Stomach smooth muscle (tissue), 2 donors: ENCODE data around the gene KIF20A.
"Not testable (repeated sequence)": the region's sequence is repeated elsewhere in the genome, so short reads cannot be mapped to it uniquely, and the experiment has no call there.

ENCODE experiments used
- H3K27ac ChIP-seq: one replicate; pipeline ENCODE4 v1.7.0; 2013; ENCODE audit warnings: mild to moderate bottlenecking, low read length, inconsistent platforms
- H3K27me3 ChIP-seq, 2 donors: one replicate each; pipeline ENCODE4 v1.7.0; 2013; ENCODE audit warnings: low read length in 2 of 2; ENCODE audit not compliant: insufficient read depth in 2 of 2, control insufficient read depth in 1 of 2
- H3K36me3 ChIP-seq, 2 donors: one replicate each; pipeline ENCODE4 v1.7.0; 2013; ENCODE audit warnings: low read length in 2 of 2; ENCODE audit not compliant: control insufficient read depth in 2 of 2, insufficient read depth in 2 of 2
- H3K4me1 ChIP-seq: one replicate; pipeline ENCODE4 v1.7.0; 2013; ENCODE audit warnings: low read length; ENCODE audit not compliant: control insufficient read depth, insufficient read depth
- H3K4me3 ChIP-seq, 2 donors: one replicate each; pipeline ENCODE4 v1.7.0; 2013; ENCODE audit warnings: low read length in 2 of 2
- H3K9ac ChIP-seq, 2 donors: one replicate each; pipeline ENCODE4 v1.7.0; 2013; ENCODE audit warnings: low read length in 2 of 2, mild to moderate bottlenecking in 1 of 2
- H3K9me3 ChIP-seq, 2 donors: one replicate each; pipeline ENCODE4 v1.7.0; 2013; ENCODE audit warnings: low read length in 2 of 2; ENCODE audit not compliant: control insufficient read depth in 2 of 2
- donor health status: healthy.
- donor health status: Pancreatic carcinoma.

The KIF20A gene

DNA sequence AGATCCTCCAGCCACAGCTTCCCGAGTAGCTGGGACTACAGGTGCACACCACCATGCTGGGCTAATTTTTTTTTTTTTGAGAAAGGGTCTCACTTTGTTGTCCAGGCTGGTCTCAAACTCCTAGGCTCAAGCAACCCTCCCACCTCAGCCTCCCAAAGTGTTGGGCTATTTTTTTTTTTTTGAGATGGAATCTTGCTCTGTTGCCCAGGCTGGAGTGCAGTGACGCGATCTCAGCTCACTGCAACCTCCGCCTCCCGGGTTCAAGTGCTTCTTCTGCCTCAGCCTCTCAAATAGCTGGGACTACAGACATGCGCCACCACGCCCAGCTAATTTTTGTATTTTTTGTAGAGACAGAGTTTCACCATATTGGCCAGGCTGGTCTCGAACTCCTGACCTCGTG is 22.9 kb upstream of the KIF20A start:
- H3K27ac ChIP-seq, H3K27me3 ChIP-seq, H3K9me3 ChIP-seq, H3K4me3 ChIP-seq, H3K9ac ChIP-seq, H3K4me1 ChIP-seq: not testable (repeated sequence)
- peaks cover 38 to 43% of the 10 kb centered on the region in 2 donors for H3K36me3 ChIP-seq

DNA sequence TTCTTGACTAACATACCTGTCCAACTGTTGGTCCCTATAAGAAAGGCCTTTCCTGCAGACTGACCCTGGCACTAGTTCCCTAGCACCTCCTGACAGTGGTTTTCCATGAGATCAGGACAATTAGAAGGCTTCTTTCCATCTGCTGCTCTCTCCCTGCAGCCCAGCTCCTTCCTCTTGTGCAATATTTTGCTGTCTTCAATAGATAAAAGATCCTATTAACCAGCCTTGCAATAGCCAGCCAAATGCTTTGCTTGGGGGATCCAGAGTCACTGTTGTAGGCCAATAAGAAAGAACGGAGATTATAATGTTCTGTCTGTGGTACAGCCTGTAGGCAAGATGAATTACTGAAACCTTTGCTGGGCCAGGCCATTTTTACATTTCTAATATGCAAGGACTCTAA is 21.3 kb upstream of the KIF20A start:
- Histone ChIP-seq H3K36me3 (peaks cover 50 to 53% of the 10 kb centered on the region in 2 donors), H3K9ac (no peak overlapping the region), H3K27ac (no peak overlapping the region), H3K9me3 (no peaks in the 10 kb centered on the region), H3K27me3 (no peaks in the 10 kb centered on the region), H3K4me3 (no peak overlapping the region), H3K4me1 (no peaks in the 10 kb centered on the region)

DNA sequence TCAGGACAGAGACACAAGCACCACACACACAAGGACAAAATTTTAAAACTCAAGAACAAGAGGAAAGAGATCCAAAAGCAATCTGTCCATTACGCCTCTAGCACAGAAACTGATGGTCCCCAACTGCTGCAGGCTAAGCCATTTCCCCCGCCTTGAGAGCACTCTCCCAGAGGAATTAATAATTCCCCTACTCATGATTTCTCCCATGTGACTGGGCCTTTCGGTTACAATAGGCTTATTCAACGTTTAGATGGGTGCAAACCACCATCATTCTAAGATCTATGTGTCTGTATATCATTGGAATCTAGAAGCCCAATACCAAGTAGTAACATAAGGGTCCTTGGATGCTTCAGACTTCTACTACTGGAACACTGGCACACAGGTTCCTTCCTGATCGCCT is 19.2 kb upstream of the KIF20A start:
- Histone ChIP-seq H3K4me1 (no peaks in the 10 kb centered on the region), H3K27me3 (no peaks in the 10 kb centered on the region), H3K9ac (no peak overlapping the region), H3K36me3 (peaks cover 70 to 72% of the 10 kb centered on the region in 2 donors), H3K9me3 (no peaks in the 10 kb centered on the region), H3K27ac (no peak overlapping the region), H3K4me3 (no peak overlapping the region)

DNA sequence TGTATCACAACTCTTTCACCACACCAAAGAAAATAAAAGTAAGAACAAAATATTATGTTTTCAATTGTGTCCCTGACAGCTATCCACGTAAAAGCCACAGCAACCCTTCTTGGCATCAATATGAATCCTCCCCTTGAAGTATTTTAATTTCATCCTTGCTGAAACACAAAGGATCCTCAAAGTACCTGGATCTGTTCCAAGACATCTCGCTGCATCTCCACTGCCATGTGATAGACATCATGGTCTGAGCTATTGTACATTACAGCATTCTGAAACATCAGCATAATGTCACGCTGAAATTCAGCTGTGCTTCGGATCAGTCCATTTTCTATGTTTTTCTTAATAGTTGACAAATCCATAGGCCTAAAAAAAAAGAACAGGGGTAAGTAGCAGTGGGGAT is 18.2 kb upstream of the KIF20A start:
- Histone ChIP-seq H3K9ac (no peak overlapping the region), H3K4me3 (no peak overlapping the region), H3K27ac (no peak overlapping the region), H3K9me3 (no peaks in the 10 kb centered on the region), H3K27me3 (no peaks in the 10 kb centered on the region), H3K4me1 (no peaks in the 10 kb centered on the region), H3K36me3 (peaks cover 79 to 82% of the 10 kb centered on the region in 2 donors)

DNA sequence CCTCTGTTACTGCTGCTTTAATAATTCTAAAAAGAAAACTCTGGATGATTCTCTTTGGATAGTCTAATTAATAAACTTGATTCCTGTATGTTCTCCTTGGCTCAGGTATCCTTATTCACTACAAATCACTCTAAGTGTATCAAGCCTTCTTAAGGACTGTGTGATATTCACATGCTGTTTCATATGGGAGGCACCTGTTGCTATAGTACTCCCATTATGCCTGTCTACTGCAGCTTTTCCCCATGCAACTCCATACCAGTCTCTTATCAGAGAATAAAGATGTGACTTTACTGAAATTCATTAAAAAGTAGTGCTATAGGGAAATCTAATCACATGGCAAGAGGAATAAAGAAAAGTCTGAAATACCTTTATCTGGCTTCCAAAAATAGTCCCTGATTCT is 15.2 kb upstream of the KIF20A start:
- peaks cover 88 to 92% of the 10 kb centered on the region in 2 donors for H3K36me3 ChIP-seq
- H3K4me3 ChIP-seq, result no peak overlapping the region
- no peak overlapping the region for H3K27ac ChIP-seq
- H3K9me3 ChIP-seq, result no peaks in the 10 kb centered on the region
- H3K4me1 ChIP-seq, result no peaks in the 10 kb centered on the region
- H3K27me3 ChIP-seq, result no peaks in the 10 kb centered on the region
- no peak overlapping the region for H3K9ac ChIP-seq

DNA sequence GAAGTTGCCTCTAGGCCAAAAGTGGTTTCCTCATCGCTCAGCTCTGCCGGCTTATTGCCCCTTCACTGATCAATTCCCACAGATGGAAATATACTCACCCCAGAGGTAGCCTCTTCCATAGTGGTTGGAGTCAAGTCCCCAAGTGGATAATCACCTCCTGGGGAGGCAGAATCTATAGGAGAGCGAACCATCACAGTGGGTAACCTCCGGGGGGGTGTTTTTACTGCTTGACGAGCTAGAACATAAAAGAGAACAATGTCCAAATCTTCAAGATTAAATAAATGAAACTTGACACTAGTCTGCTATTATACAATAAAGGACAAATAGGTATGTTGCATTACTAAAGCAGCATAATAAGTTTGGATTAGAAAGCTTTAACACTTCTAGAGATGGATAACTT is 9.8 kb upstream of the KIF20A start:
- Histone ChIP-seq H3K27me3 (no peaks in the 10 kb centered on the region), H3K36me3 (peaks cover 70 to 78% of the 10 kb centered on the region in 2 donors), H3K9ac (no peak overlapping the region), H3K4me1 (no peaks in the 10 kb centered on the region), H3K27ac (no peak overlapping the region), H3K4me3 (no peak overlapping the region), H3K9me3 (no peaks in the 10 kb centered on the region)

DNA sequence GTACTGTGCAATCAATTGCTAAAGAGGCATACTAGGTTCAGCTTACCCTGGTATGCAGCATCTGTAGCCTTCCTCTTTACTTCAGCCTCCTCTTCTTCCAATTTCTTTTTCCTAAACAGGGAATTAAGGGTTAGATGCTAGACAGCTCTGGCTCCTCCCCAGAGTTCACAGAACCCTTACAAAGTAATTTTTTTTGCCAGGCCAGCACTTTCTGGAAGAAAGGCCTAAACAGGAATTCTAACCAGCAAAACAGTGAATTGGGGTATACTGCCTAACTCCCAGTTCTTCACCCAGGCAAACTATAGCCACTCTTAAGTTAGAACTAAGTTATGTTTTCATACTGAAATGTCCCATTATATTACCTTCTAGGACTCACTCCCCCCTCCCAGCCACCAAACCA is 8.6 kb upstream of the KIF20A start:
- H3K9me3 ChIP-seq, result no peaks in the 10 kb centered on the region
- H3K27ac ChIP-seq, result no peak overlapping the region
- H3K9ac ChIP-seq, result no peak overlapping the region
- H3K36me3 ChIP-seq, result peaks cover 58 to 69% of the 10 kb centered on the region in 2 donors
- H3K4me3 ChIP-seq, result no peak overlapping the region
- no peaks in the 10 kb centered on the region for H3K27me3 ChIP-seq
- H3K4me1 ChIP-seq, result no peaks in the 10 kb centered on the region

DNA sequence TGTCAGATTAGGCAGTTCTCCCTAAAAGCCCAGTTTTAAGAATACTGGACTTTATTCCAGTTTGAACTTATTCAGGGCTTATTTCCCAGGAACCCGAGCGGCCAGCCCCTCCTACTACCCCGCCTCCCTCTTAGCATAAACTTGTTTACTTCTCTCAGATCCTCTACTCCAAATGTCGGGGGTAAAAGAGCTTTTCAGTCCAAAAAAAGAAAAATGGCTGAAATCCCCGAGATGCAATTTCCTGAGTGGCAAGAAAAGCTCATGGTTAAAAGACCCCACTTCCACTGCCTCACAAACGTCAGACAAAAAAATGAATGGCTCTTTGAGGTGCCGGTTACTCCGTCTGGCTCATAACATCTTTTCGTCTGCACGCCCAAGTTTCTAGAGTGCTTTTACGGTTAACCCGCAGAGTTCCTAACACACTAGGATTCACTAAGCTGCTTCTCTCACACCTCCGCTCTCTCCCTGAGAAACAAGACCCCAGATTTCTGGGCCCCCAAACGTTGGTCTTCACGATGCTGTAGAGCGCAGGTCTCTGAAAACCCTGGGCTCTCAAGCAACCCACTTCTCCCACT is 884 bp upstream of the KIF20A start:
- Histone ChIP-seq H3K27ac (peak overlapping the region; percentile 90), H3K4me1 (peaks cover 14% of the 10 kb centered on the region)

DNA sequence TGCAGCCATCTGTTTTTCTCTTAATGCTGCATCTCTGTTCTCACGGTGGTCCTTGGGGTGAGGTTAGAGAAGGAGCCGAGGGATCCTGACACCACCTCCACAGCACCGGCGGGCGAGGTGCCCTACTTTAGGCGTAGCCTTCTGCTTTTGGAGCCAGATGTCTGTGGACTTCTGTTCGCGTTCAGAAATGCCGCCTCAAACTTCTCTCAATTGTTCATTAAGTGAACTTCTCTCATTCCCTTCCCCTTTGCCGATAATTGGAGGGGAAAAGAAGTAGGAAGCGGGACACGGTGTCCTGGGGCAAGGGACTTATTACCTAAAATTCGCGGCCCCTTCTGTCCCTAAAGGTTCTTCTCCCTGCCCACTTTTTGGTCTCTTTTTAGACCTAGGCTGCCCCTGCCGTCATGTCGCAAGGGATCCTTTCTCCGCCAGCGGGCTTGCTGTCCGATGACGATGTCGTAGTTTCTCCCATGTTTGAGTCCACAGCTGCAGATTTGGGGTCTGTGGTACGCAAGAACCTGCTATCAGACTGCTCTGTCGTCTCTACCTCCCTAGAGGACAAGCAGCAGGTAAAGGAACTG is 455 bp downstream of the KIF20A start:
- peaks cover 14% of the 10 kb centered on the region for H3K4me1 ChIP-seq
- no peak overlapping the region for H3K9ac ChIP-seq
- H3K27me3 ChIP-seq, result no peaks in the 10 kb centered on the region
- H3K27ac ChIP-seq, result no peak overlapping the region
- H3K36me3 ChIP-seq, result peaks cover 3 to 16% of the 10 kb centered on the region in 2 donors
- no peaks in the 10 kb centered on the region for H3K9me3 ChIP-seq
- peak overlapping the region; percentile 97 for H3K4me3 ChIP-seq

More for the DNA sequence above, 884 bp upstream of the KIF20A start:
- peak overlapping the region; percentile 97 for H3K4me3 ChIP-seq
- peaks cover 6 to 12% of the 10 kb centered on the region in 2 donors for H3K36me3 ChIP-seq
- no peaks in the 10 kb centered on the region for H3K27me3 ChIP-seq
- no peaks in the 10 kb centered on the region for H3K9me3 ChIP-seq
- H3K9ac ChIP-seq, result peak overlapping the region; percentile 90 to 99

DNA sequence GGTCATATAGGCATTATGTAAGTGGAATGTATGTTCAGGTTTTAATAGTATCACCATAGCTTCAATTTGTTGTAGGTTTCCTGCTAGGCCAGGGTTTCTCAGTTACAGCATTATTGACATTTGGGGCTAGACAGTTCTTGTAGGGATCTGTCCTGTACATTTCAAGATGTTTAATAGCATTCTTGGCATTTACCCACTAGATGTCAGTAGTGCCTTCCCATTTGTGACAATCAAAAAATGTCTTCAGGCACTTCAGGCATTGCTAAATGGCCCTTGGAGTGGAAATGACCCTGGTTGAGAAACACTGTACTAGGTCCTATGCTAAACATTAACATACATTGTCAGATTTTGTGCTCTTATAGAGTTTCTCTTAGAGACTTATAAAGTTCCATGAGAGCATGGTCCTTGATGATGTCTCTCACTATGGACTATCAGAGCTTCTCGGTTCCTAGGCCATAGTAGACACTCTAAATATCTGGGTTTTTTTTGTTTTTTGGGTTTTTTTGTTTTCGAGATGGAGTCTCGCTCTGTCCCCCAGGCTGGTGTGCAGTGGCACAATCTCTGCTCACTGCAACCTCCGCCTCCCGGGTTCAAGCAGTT is 1.4 kb downstream of the KIF20A start:
- Histone ChIP-seq H3K4me1 (peaks cover 14% of the 10 kb centered on the region), H3K27me3 (no peaks in the 10 kb centered on the region), H3K27ac (no peak overlapping the region), H3K9ac (no peak overlapping the region), H3K36me3 (peaks cover 4 to 21% of the 10 kb centered on the region in 2 donors), H3K9me3 (no peaks in the 10 kb centered on the region), H3K4me3 (no peak overlapping the region)

DNA sequence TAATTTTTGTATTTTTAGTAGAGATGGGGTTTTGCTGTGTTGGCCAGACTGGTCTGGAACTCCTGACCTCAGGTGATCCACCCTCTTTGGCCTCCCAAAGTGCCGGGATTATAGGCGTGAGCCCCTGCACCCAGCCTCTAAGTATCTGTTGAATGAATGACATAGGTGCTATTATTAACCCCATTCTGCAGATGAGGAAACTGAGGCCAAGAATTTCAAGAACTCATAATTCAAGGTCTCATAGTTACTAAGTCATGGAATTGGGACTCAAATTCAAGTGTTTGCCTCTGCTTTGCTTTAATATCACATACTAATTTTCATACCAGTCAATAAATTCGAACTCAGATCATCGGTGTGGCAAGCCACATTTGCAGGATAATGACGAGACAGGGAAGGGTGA is 1.9 kb downstream of the KIF20A start:
- H3K4me3 ChIP-seq, result no peak overlapping the region
- H3K27me3 ChIP-seq, result no peaks in the 10 kb centered on the region
- H3K36me3 ChIP-seq, result peaks cover 7 to 21% of the 10 kb centered on the region in 2 donors
- H3K9ac ChIP-seq, result no peak overlapping the region
- peaks cover 14% of the 10 kb centered on the region for H3K4me1 ChIP-seq
- no peaks in the 10 kb centered on the region for H3K9me3 ChIP-seq
- H3K27ac ChIP-seq, result no peak overlapping the region
